ENCODE results near the gene MC5R. TPM values are rescaled to one million over a fixed set of nuclear protein-coding genes. Genes with fewer than 3 reads are reported as not detected.

MC5R gene
- total RNA-seq, 4 donors from 2014 or later: 0.26 TPM; not detected in 3

GRCh38 chr18:13797157-13797611 lies 26.8 kb upstream of the MC5R start:
- DNase-seq (ENCODE audit: low spot score in 2 of 2): no peak
- no peaks in the 10 kb centered on the region for H3K9me3 ChIP-seq
- peaks cover 19% of the 10 kb centered on the region for H3K27me3 ChIP-seq
- no peak overlapping the region for H3K27ac ChIP-seq
- H3K4me3 ChIP-seq: no peak overlapping the region
- no peaks in the 10 kb centered on the region for H3K36me3 ChIP-seq
- peaks cover 10% of the 10 kb centered on the region for H3K4me1 ChIP-seq
- TF ChIP-seq CTCF (IDR thresholded peaks at IDR 0.05): no peak
- TF ChIP-seq POLR2A (IDR thresholded peaks at IDR 0.05): no peak
- no peak for TF ChIP-seq POLR2AphosphoS5 (IDR thresholded peaks at IDR 0.05)
- no peak for TF ChIP-seq EP300 (IDR thresholded peaks at IDR 0.05)
- 28% methylated on average over 3 of the region's 3 CpGs for WGBS

- peaks cover 10% of the 10 kb centered on the region for H3K4me1 ChIP-seq
- TF ChIP-seq POLR2A (IDR thresholded peaks at IDR 0.05) (no peak), CTCF (IDR thresholded peaks at IDR 0.05) (no peak), EP300 (IDR thresholded peaks at IDR 0.05) (no peak)
- DNase-seq (ENCODE audit: low spot score in 2 of 2): no peak
- no peak overlapping the region for H3K27ac ChIP-seq
- H3K9me3 ChIP-seq: no peaks in the 10 kb centered on the region
- H3K36me3 ChIP-seq: no peaks in the 10 kb centered on the region
- WGBS: 93% methylated on average over 9 of the region's 11 CpGs
- peaks cover 20% of the 10 kb centered on the region for H3K27me3 ChIP-seq
- no peak overlapping the region for H3K4me3 ChIP-seq
These were observed 24.6 kb upstream of the MC5R start for GRCh38 chr18:13799396-13799795.

- Histone ChIP-seq H3K27me3 (peaks cover 25% of the 10 kb centered on the region), H3K27ac (no peak overlapping the region), H3K4me1 (peaks cover 10% of the 10 kb centered on the region), H3K9me3 (no peaks in the 10 kb centered on the region), H3K36me3 (no peaks in the 10 kb centered on the region), H3K4me3 (peak overlapping the region; percentile 38)
- no peak for DNase-seq (ENCODE audit: low spot score in 2 of 2)
- 14% methylated on average over 28 of the region's 30 CpGs for WGBS
- TF ChIP-seq CTCF (IDR thresholded peaks at IDR 0.05) (peak in 1 of 2 donors; percentile 35), POLR2A (IDR thresholded peaks at IDR 0.05) (no peak), EP300 (IDR thresholded peaks at IDR 0.05) (no peak), POLR2AphosphoS5 (IDR thresholded peaks at IDR 0.05) (no peak)
These were observed 23.3 kb upstream of the MC5R start for GRCh38 chr18:13800505-13801259.

- Histone ChIP-seq H3K27me3 (peaks cover 23% of the 10 kb centered on the region), H3K36me3 (no peaks in the 10 kb centered on the region), H3K27ac (no peak overlapping the region), H3K4me3 (peak overlapping the region; percentile 38), H3K9me3 (no peaks in the 10 kb centered on the region), H3K4me1 (peaks cover 10% of the 10 kb centered on the region)
- DNase-seq (ENCODE audit: low spot score in 2 of 2): no peak
- TF ChIP-seq POLR2A (IDR thresholded peaks at IDR 0.05) (no peak), CTCF (IDR thresholded peaks at IDR 0.05) (no peak)
- WGBS: 10% methylated on average over 15 of the region's 15 CpGs
These were observed 22.7 kb upstream of the MC5R start for GRCh38 chr18:13801260-13801601.

- no peak for DNase-seq (ENCODE audit: low spot score in 2 of 2)
- WGBS: 70% methylated on average over 4 of the region's 4 CpGs
- Histone ChIP-seq H3K36me3 (no peaks in the 10 kb centered on the region), H3K4me3 (no peak overlapping the region), H3K4me1 (peaks cover 19% of the 10 kb centered on the region), H3K27ac (no peak overlapping the region), H3K9me3 (no peaks in the 10 kb centered on the region), H3K27me3 (peaks cover 6% of the 10 kb centered on the region)
- no peak for TF ChIP-seq POLR2A (IDR thresholded peaks at IDR 0.05)
These were observed 19.6 kb upstream of the MC5R start for GRCh38 chr18:13804305-13804704.
